Measurements from ENCODE around the gene DMRTC2. TPM values are rescaled to one million over a fixed set of nuclear protein-coding genes. Genes with fewer than 3 reads are reported as not detected.

Gene DMRTC2
- polyA plus RNA-seq, 1 donor, result not detected

GRCh38 chr19:41890936-41891335 is 46.1 kb downstream of the DMRTC2 start:
- no peak for DNase-seq

- DNase-seq, result no peak
Observed at GRCh38 chr19:41892173-41892902, 47.5 kb downstream of the DMRTC2 start.

GRCh38 chr19:41893899-41894298 is 49.1 kb downstream of the DMRTC2 start:
- no peak for DNase-seq

- no peak for DNase-seq
Observed at GRCh38 chr19:41894350-41894749, 49.5 kb downstream of the DMRTC2 start.

- no peak for DNase-seq
Observed at GRCh38 chr19:41895745-41896580, 51.1 kb downstream of the DMRTC2 start.

- no peak for DNase-seq
Observed at GRCh38 chr19:41896581-41896942, 51.7 kb downstream of the DMRTC2 start.

- DNase-seq, result no peak
Observed at GRCh38 chr19:41897181-41897580, 52.3 kb downstream of the DMRTC2 start.

GRCh38 chr19:41897820-41898219 is 53.0 kb downstream of the DMRTC2 start:
- DNase-seq, result no peak

- DNase-seq, result no peak
Observed at GRCh38 chr19:41898235-41898634, 53.4 kb downstream of the DMRTC2 start.

Other genes starting within 250 kb of the DMRTC2 start
- not detected for gene CEACAM4, start 218.0 kb upstream of the DMRTC2 start, polyA plus RNA-seq (ENCODE audit: insufficient read length)
- gene CEACAM7, start 156.8 kb upstream of the DMRTC2 start, polyA plus RNA-seq (ENCODE audit: insufficient read length), result not detected
- gene CEACAM5, start 136.4 kb upstream of the DMRTC2 start, polyA plus RNA-seq (ENCODE audit: insufficient read length), result 0.08 TPM
- gene CEACAM6, start 89.5 kb upstream of the DMRTC2 start, polyA plus RNA-seq (ENCODE audit: insufficient read length), result not detected
- not detected for gene CEACAM3, start 48.5 kb upstream of the DMRTC2 start, polyA plus RNA-seq (ENCODE audit: insufficient read length)
- not detected for gene LYPD4, start 359 bp upstream of the DMRTC2 start, polyA plus RNA-seq (ENCODE audit: insufficient read length)
- 1,139 TPM for gene RPS19, start 15.2 kb downstream of the DMRTC2 start, polyA plus RNA-seq (ENCODE audit: insufficient read length)
- gene CD79A, start 32.2 kb downstream of the DMRTC2 start, polyA plus RNA-seq (ENCODE audit: insufficient read length), result 0.40 TPM
- 45.2 TPM for gene ARHGEF1, start 38.1 kb downstream of the DMRTC2 start, polyA plus RNA-seq (ENCODE audit: insufficient read length)
- 0.15 TPM for gene ERFL, start 83.4 kb downstream of the DMRTC2 start, polyA plus RNA-seq (ENCODE audit: insufficient read length)
- 45.4 TPM for gene RABAC1, start 114.3 kb downstream of the DMRTC2 start, polyA plus RNA-seq (ENCODE audit: insufficient read length)
- 0.65 TPM for gene ATP1A3, start 149.2 kb downstream of the DMRTC2 start, polyA plus RNA-seq (ENCODE audit: insufficient read length)
- 26.3 TPM for gene GRIK5, start 225.2 kb downstream of the DMRTC2 start, polyA plus RNA-seq (ENCODE audit: insufficient read length)
- gene ZNF574, start 231.1 kb downstream of the DMRTC2 start, polyA plus RNA-seq (ENCODE audit: insufficient read length), result 12.0 TPM

Data from left kidney (tissue), 2 donors.